H9 (cell line): Measurements from ENCODE around the gene ARSH. TPM values are rescaled to one million over a fixed set of nuclear protein-coding genes. Genes with fewer than 3 reads are reported as not detected.
A peak's percentile ranks its signal among the peaks of the same experiment; 100 is the strongest.

ENCODE experiments used
- DNase-seq: peaks from one replicate; pipeline ENCODE4 v3.0.0-alpha.2; 2017
- H2AFZ ChIP-seq: one replicate; pipeline ENCODE4 v1.6.1; 2013; ENCODE audit warnings: mild to moderate bottlenecking, low read length, control low read depth, moderate library complexity
- H2AK5ac ChIP-seq: 2 replicates; pipeline ENCODE4 v1.6.1; 2013; ENCODE audit warnings: low read length, control low read depth, mixed read lengths; ENCODE audit not compliant: insufficient read length
- H2BK120ac ChIP-seq: one replicate; pipeline ENCODE4 v1.6.1; 2013; ENCODE audit warnings: low read depth, mild to moderate bottlenecking, low read length, control low read depth, inconsistent platforms; ENCODE audit not compliant: poor library complexity, severe bottlenecking
- H2BK12ac ChIP-seq: 2 replicates; pipeline ENCODE4 v1.6.1; 2013; ENCODE audit warnings: low read length, control low read depth, mixed read lengths, low read depth; ENCODE audit not compliant: insufficient read length
- H2BK15ac ChIP-seq: 2 replicates; pipeline ENCODE4 v1.6.1; 2013; ENCODE audit warnings: low read depth, low read length, control low read depth
- H2BK20ac ChIP-seq: one replicate; pipeline ENCODE4 v1.6.1; 2013; ENCODE audit warnings: low read depth, mild to moderate bottlenecking, low read length, control low read depth, inconsistent platforms; ENCODE audit not compliant: poor library complexity, severe bottlenecking
- H2BK5ac ChIP-seq: 2 replicates; pipeline ENCODE4 v1.6.1; 2013; ENCODE audit warnings: low read length, control low read depth, mixed read lengths; ENCODE audit not compliant: insufficient read length
- H3K14ac ChIP-seq: 2 replicates; pipeline ENCODE4 v1.6.1; 2013; ENCODE audit warnings: low read length, control low read depth; ENCODE audit not compliant: insufficient read depth
- H3K18ac ChIP-seq: 2 replicates; pipeline ENCODE4 v1.6.1; 2013; ENCODE audit warnings: low read depth, mild to moderate bottlenecking, mixed read lengths, low read length, control low read depth; ENCODE audit not compliant: insufficient read length
- H3K23ac ChIP-seq: 2 replicates; pipeline ENCODE4 v1.6.1; 2013; ENCODE audit warnings: low read length, control low read depth, mixed read lengths, low read depth; ENCODE audit not compliant: insufficient read length
- H3K23me2 ChIP-seq: 2 replicates; pipeline ENCODE4 v1.6.1; 2013; ENCODE audit warnings: low read depth, mild to moderate bottlenecking, mixed read lengths, low read length, control low read depth; ENCODE audit not compliant: insufficient read length, poor library complexity, severe bottlenecking
- H3K27ac ChIP-seq: 2 replicates; pipeline ENCODE4 v1.5.1; 2013; ENCODE audit warnings: low read length, control low read depth, mixed read lengths, low read depth; ENCODE audit not compliant: insufficient read length
- H3K27me3 ChIP-seq: 2 replicates; pipeline ENCODE4 v1.6.1; 2013; ENCODE audit warnings: low read length, control low read depth, inconsistent platforms; ENCODE audit not compliant: insufficient read depth
- H3K4ac ChIP-seq: 2 replicates; pipeline ENCODE4 v1.6.1; 2013; ENCODE audit warnings: low read depth, mild to moderate bottlenecking, control low read depth, inconsistent platforms, low read length, moderate library complexity
- H3K4me1 ChIP-seq: 2 replicates; pipeline ENCODE4 v1.6.1; 2013; ENCODE audit warnings: low read length, control low read depth, inconsistent platforms; ENCODE audit not compliant: insufficient read depth
- H3K4me2 ChIP-seq: 2 replicates; pipeline ENCODE4 v1.6.1; 2013; ENCODE audit warnings: low read length, control low read depth, mixed read lengths; ENCODE audit not compliant: insufficient read length, insufficient read depth
- H3K56ac ChIP-seq: 2 replicates; pipeline ENCODE4 v1.6.1; 2013; ENCODE audit warnings: low read depth, mild to moderate bottlenecking, mixed read lengths, low read length, control low read depth; ENCODE audit not compliant: insufficient read length
- H3K79me1 ChIP-seq: 2 replicates; pipeline ENCODE4 v1.6.1; 2013; ENCODE audit warnings: low read depth, mild to moderate bottlenecking, moderate library complexity, low read length, control low read depth, inconsistent platforms; ENCODE audit not compliant: insufficient read depth, poor library complexity, severe bottlenecking
- H3K79me2 ChIP-seq: 2 replicates; pipeline ENCODE4 v1.6.1; 2013; ENCODE audit warnings: low read length, control low read depth, inconsistent platforms; ENCODE audit not compliant: insufficient read depth
- H3K9ac ChIP-seq: 2 replicates; pipeline ENCODE4 v1.6.1; 2013; ENCODE audit warnings: low read length, control low read depth, mixed read lengths; ENCODE audit not compliant: insufficient read length; ENCODE audit errors: extremely low read depth
- H3K9me3 ChIP-seq: one replicate; pipeline ENCODE4 v1.6.1; 2013; ENCODE audit warnings: low read depth, low read length, inconsistent platforms; ENCODE audit not compliant: control insufficient read depth
- H3T11ph ChIP-seq: one replicate; pipeline ENCODE4 v1.6.1; 2013; ENCODE audit warnings: mild to moderate bottlenecking, low read length, control low read depth, inconsistent platforms
- H4K20me1 ChIP-seq: one replicate; pipeline ENCODE4 v1.6.1; 2013; ENCODE audit not compliant: control insufficient read depth, insufficient read length, insufficient read depth
- H4K5ac ChIP-seq: 2 replicates; pipeline ENCODE4 v1.6.1; 2013; ENCODE audit warnings: low read depth, mild to moderate bottlenecking, mixed read lengths, low read length, control low read depth; ENCODE audit not compliant: insufficient read length
- H4K8ac ChIP-seq: replicated peaks from 2 replicates; pipeline ENCODE4 v1.6.1; 2013; ENCODE audit warnings: low read length, control low read depth, mixed read lengths, low read depth; ENCODE audit not compliant: insufficient read length
- H4K91ac ChIP-seq: 2 replicates; pipeline ENCODE4 v1.6.1; 2013; ENCODE audit warnings: low read depth, mild to moderate bottlenecking, moderate library complexity, mixed read lengths, low read length, control low read depth; ENCODE audit not compliant: insufficient read length
- H3K27ac Mint-ChIP-seq, 3 experiments: 2 replicates in 2 of 3; 3 replicates in 1 of 3; pipeline ENCODE4 v1.8.0; 2020 to 2021; ENCODE audit warnings: mixed read lengths in 3 of 3, mild to moderate bottlenecking in 1 of 3, moderate library complexity in 1 of 3
- H3K27me3 Mint-ChIP-seq: 2 replicates; pipeline ENCODE4 v1.8.0; 2021; ENCODE audit warnings: low read depth, mild to moderate bottlenecking, moderate library complexity, mixed read lengths
- H3K36me3 Mint-ChIP-seq, 3 experiments: 2 replicates in 2 of 3; 3 replicates in 1 of 3; pipeline ENCODE4 v1.8.0; 2020 to 2021; ENCODE audit warnings: low read depth in 3 of 3, mixed read lengths in 3 of 3; ENCODE audit not compliant: insufficient read depth in 1 of 3
- H3K4me1 Mint-ChIP-seq, 2 experiments: 2 replicates each; pipeline ENCODE4 v1.8.0; 2020; ENCODE audit warnings: mixed read lengths in 2 of 2
- H3K4me3 Mint-ChIP-seq, 2 experiments: 2 replicates in 1 of 2; 3 replicates in 1 of 2; pipeline ENCODE4 v1.8.0; 2020 to 2021; ENCODE audit warnings: mild to moderate bottlenecking in 2 of 2, mixed read lengths in 2 of 2, moderate library complexity in 1 of 2
- H3K9me3 Mint-ChIP-seq, 2 experiments: 2 replicates in 1 of 2; 3 replicates in 1 of 2; pipeline ENCODE4 v1.8.0; 2020; ENCODE audit warnings: mild to moderate bottlenecking in 2 of 2, mixed read lengths in 2 of 2, moderate library complexity in 1 of 2
- WGBS: extraction: QIAGEN DNeasy Blood & Tissue Kit; methylation state at CpG from one replicate; pipeline ENCODE4 v1.1.7; 2013; ENCODE audit warnings: missing lambda C conversion rate, low lambda C conversion rate, mixed read lengths; ENCODE audit not compliant: insufficient read length; ENCODE audit errors: extremely low coverage; 5-methylcytosine and 5-hydroxymethylcytosine counted together
- total RNA-seq: library from RNA; stranded (reverse); gene quantifications from 2 replicates; pipeline ENCODE4 v1.2.1, GENCODE V29; 2021
- TF ChIP-seq, protein P1 (sequence below): fragments of 200-600 bp; sonication (generic); conservative IDR thresholded peaks from 3 replicates; pipeline ENCODE4 v1.8.0; 2021; ENCODE audit warnings: antibody characterized with exemption, mild to moderate bottlenecking

The ARSH gene
- total RNA-seq, 1 experiment from 2014 or later, result not detected

DNA sequence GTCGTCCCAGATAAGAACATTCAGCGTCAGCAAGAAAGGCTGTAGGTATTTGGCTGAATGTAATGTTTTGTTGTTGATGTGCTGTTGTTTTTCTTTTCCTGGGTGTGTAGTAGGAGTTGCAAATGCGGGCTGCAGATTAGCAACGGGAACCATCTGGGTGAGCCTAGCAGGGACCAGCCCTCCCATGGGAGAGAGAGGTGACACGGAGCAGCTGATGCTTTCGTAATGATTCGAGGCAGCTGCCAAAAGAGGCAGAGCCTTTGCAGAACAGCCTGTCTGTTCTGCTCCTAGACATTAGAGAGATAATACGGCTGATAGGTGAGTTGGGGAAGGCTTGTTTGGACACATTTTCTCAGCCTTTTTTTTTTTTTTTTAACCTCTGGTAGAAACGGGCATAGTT lies 60.2 kb downstream of the ARSH start:
- no peak for DNase-seq

More for the DNA sequence above, 60.2 kb downstream of the ARSH start:
- Histone ChIP-seq H3K9me3 (no peaks in the 10 kb centered on the region), H3K4me1 (no peaks in the 10 kb centered on the region), H4K8ac (no peak overlapping the region), H2BK5ac (no peak overlapping the region), H2BK12ac (no peak overlapping the region), H3K14ac (no peak overlapping the region), H2BK120ac (no peak overlapping the region), H3K27me3 (no peaks in the 10 kb centered on the region), H4K20me1 (no peaks in the 10 kb centered on the region), H3K56ac (no peak overlapping the region), H3K9ac (no peak overlapping the region), H3K79me2 (no peaks in the 10 kb centered on the region), H3K23ac (no peak overlapping the region), H3K79me1 (no peaks in the 10 kb centered on the region), H4K91ac (no peak overlapping the region), H3T11ph (no peak overlapping the region), H3K23me2 (no peaks in the 10 kb centered on the region), H2AK5ac (no peak overlapping the region), H2BK15ac (no peak overlapping the region), H3K27ac (no peak overlapping the region), H2AFZ (no peak overlapping the region), H3K4me2 (no peak overlapping the region), H3K18ac (no peak overlapping the region), H4K5ac (no peak overlapping the region), H2BK20ac (no peak overlapping the region), H3K4ac (no peak overlapping the region)
- peaks cover 0 to 4% of the 10 kb centered on the region in 2 experiments; a peak in 2 of 4 replicates for H3K4me1 Mint-ChIP-seq
- no CpG with 5 or more reads among the region's 9 CpGs for WGBS
- H3K27ac Mint-ChIP-seq, result peak overlapping the region in 1 of 3 experiments; percentile 6; a peak in 1 of 7 replicates
- H3K36me3 Mint-ChIP-seq, result no peaks in the 10 kb centered on the region; a peak in 1 of 7 replicates
- no peak overlapping the region for H3K4me3 Mint-ChIP-seq
- TF ChIP-seq, protein P1, sequence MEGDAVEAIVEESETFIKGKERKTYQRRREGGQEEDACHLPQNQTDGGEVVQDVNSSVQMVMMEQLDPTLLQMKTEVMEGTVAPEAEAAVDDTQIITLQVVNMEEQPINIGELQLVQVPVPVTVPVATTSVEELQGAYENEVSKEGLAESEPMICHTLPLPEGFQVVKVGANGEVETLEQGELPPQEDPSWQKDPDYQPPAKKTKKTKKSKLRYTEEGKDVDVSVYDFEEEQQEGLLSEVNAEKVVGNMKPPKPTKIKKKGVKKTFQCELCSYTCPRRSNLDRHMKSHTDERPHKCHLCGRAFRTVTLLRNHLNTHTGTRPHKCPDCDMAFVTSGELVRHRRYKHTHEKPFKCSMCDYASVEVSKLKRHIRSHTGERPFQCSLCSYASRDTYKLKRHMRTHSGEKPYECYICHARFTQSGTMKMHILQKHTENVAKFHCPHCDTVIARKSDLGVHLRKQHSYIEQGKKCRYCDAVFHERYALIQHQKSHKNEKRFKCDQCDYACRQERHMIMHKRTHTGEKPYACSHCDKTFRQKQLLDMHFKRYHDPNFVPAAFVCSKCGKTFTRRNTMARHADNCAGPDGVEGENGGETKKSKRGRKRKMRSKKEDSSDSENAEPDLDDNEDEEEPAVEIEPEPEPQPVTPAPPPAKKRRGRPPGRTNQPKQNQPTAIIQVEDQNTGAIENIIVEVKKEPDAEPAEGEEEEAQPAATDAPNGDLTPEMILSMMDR, result no peak
- H3K9me3 Mint-ChIP-seq, result peaks cover 0 to 6% of the 10 kb centered on the region in 2 experiments; a peak in 3 of 5 replicates
- H3K27me3 Mint-ChIP-seq, result peaks cover 3% of the 10 kb centered on the region
